Suprapubic skin (tissue), 4 donors: ENCODE results near the gene HIVEP2. TPM values are rescaled to one million over a fixed set of nuclear protein-coding genes. Genes with fewer than 3 reads are reported as not detected.

Experiments used
- DNase-seq, 2 donors: peaks; one replicate each; pipeline ENCODE4 v3.0.0-alpha.2; 2019; ENCODE audit warnings: low spot score in 2 of 2
- H3K27ac ChIP-seq: fragments of 200-600 bp; sonication (generic); one replicate; pipeline ENCODE4 v1.5.1; 2019
- H3K27me3 ChIP-seq: fragments of 200-600 bp; sonication (generic); one replicate; pipeline ENCODE4 v1.5.1; 2019
- H3K36me3 ChIP-seq: fragments of 200-600 bp; sonication (generic); one replicate; pipeline ENCODE4 v1.5.1; 2019
- H3K4me1 ChIP-seq: fragments of 200-600 bp; sonication (generic); one replicate; pipeline ENCODE4 v1.5.1; 2019
- H3K4me3 ChIP-seq: fragments of 200-600 bp; sonication (generic); one replicate; pipeline ENCODE4 v1.5.1; 2019; ENCODE audit warnings: mild to moderate bottlenecking
- H3K9me3 ChIP-seq: fragments of 200-600 bp; sonication (generic); one replicate; pipeline ENCODE4 v1.5.1; 2019
- CTCF ChIP-seq, 2 donors: fragments of 200-600 bp in 1 of 2; fragments of 450-650 bp in 1 of 2; sonication (generic) in 1 of 2; IDR thresholded peaks; one replicate each; pipeline ENCODE4 v1.5.1; 2016 to 2019; ENCODE audit warnings: antibody characterized with exemption in 2 of 2, mild to moderate bottlenecking in 1 of 2, moderate library complexity in 1 of 2
- EP300 ChIP-seq: sonication (generic); formaldehyde crosslinking; IDR thresholded peaks from one replicate; pipeline ENCODE4 v1.6.1; 2017; ENCODE audit warnings: antibody characterized with exemption
- POLR2A ChIP-seq, 2 donors: fragments of 450-650 bp; IDR thresholded peaks; one replicate each; pipeline ENCODE4 v1.6.1; 2017; ENCODE audit warnings: antibody characterized with exemption in 2 of 2, mild to moderate bottlenecking in 2 of 2, moderate library complexity in 2 of 2
- POLR2AphosphoS5 ChIP-seq, 3 donors: sonication (generic); formaldehyde crosslinking; IDR thresholded peaks; one replicate each; pipeline ENCODE4 v1.6.1; 2017; ENCODE audit warnings: antibody characterized with exemption in 3 of 3
- WGBS: methylation state at CpG from one replicate; pipeline ENCODE4 v1.1.5; 2018; 5-methylcytosine and 5-hydroxymethylcytosine counted together
- total RNA-seq, 4 donors: library from RNA; depleted of rRNA; stranded (reverse); fragments of >200 nt; gene quantifications; one replicate each; pipeline ENCODE4 v1.1.0, GENCODE V29; 2016

HIVEP2 gene
- total RNA-seq, 4 donors from 2014 or later: 23.6 to 31.3 (median 25.6) TPM

- TF ChIP-seq POLR2AphosphoS5 (IDR thresholded peaks at IDR 0.05) (no peak), EP300 (no peak), CTCF (IDR thresholded peaks at IDR 0.05) (no peak)
- Histone ChIP-seq H3K4me3 (peak overlapping the region; percentile 35), H3K9me3 (no peaks in the 10 kb centered on the region), H3K27ac (peak overlapping the region; percentile 14), H3K4me1 (peaks cover 49% of the 10 kb centered on the region), H3K36me3 (no peaks in the 10 kb centered on the region), H3K27me3 (no peaks in the 10 kb centered on the region)
- 19% methylated on average over 8 of the region's 8 CpGs for WGBS
- no peak for DNase-seq
These were observed 125.2 kb downstream of the HIVEP2 start for GRCh38 chr6:142819603-142820337.

- no peak for DNase-seq
- no peak overlapping the region for H3K4me3 ChIP-seq
- TF ChIP-seq EP300: no peak
- TF ChIP-seq POLR2A (IDR thresholded peaks at IDR 0.05): no peak
- H3K27me3 ChIP-seq: no peaks in the 10 kb centered on the region
- H3K27ac ChIP-seq: no peak overlapping the region
- no peaks in the 10 kb centered on the region for H3K9me3 ChIP-seq
- peaks cover 19% of the 10 kb centered on the region for H3K4me1 ChIP-seq
- no peaks in the 10 kb centered on the region for H3K36me3 ChIP-seq
- WGBS: 93% methylated on average over 4 of the region's 4 CpGs
These were observed 128.5 kb downstream of the HIVEP2 start for GRCh38 chr6:142816486-142816885.

GRCh38 chr6:142816031-142816430 is 128.9 kb downstream of the HIVEP2 start:
- Histone ChIP-seq H3K27ac (no peak overlapping the region), H3K27me3 (no peaks in the 10 kb centered on the region), H3K4me3 (no peak overlapping the region), H3K9me3 (no peaks in the 10 kb centered on the region), H3K36me3 (no peaks in the 10 kb centered on the region), H3K4me1 (peaks cover 15% of the 10 kb centered on the region)
- no peak for TF ChIP-seq POLR2A (IDR thresholded peaks at IDR 0.05)
- no peak for TF ChIP-seq POLR2AphosphoS5 (IDR thresholded peaks at IDR 0.05)
- no peak for DNase-seq
- 23% methylated on average over 2 of the region's 2 CpGs for WGBS

- Histone ChIP-seq H3K4me1 (no peaks in the 10 kb centered on the region), H3K36me3 (no peaks in the 10 kb centered on the region), H3K27me3 (no peaks in the 10 kb centered on the region), H3K9me3 (no peaks in the 10 kb centered on the region), H3K4me3 (no peak overlapping the region), H3K27ac (no peak overlapping the region)
- WGBS: 96% methylated on average over 6 of the region's 6 CpGs
- TF ChIP-seq POLR2A (IDR thresholded peaks at IDR 0.05) (no peak), CTCF (IDR thresholded peaks at IDR 0.05) (no peak), POLR2AphosphoS5 (IDR thresholded peaks at IDR 0.05) (no peak), EP300 (no peak)
- no peak for DNase-seq
These were observed 133.1 kb downstream of the HIVEP2 start for GRCh38 chr6:142811923-142812322.

GRCh38 chr6:142810952-142811514 is 133.9 kb downstream of the HIVEP2 start:
- H3K36me3 ChIP-seq: no peaks in the 10 kb centered on the region
- H3K4me1 ChIP-seq: no peaks in the 10 kb centered on the region
- WGBS: 59% methylated on average over 6 of the region's 6 CpGs
- no peaks in the 10 kb centered on the region for H3K27me3 ChIP-seq
- no peak overlapping the region for H3K27ac ChIP-seq
- no peaks in the 10 kb centered on the region for H3K9me3 ChIP-seq
- DNase-seq: no peak
- H3K4me3 ChIP-seq: no peak overlapping the region
- TF ChIP-seq POLR2A (IDR thresholded peaks at IDR 0.05): no peak
- no peak for TF ChIP-seq CTCF (IDR thresholded peaks at IDR 0.05)
- no peak for TF ChIP-seq EP300
- TF ChIP-seq POLR2AphosphoS5 (IDR thresholded peaks at IDR 0.05): no peak

GRCh38 chr6:142809947-142810346 is 135.0 kb downstream of the HIVEP2 start:
- no peaks in the 10 kb centered on the region for H3K9me3 ChIP-seq
- H3K27me3 ChIP-seq: no peaks in the 10 kb centered on the region
- H3K4me3 ChIP-seq: no peak overlapping the region
- 96% methylated on average over 2 of the region's 2 CpGs for WGBS
- H3K27ac ChIP-seq: no peak overlapping the region
- no peak for TF ChIP-seq POLR2AphosphoS5 (IDR thresholded peaks at IDR 0.05)
- TF ChIP-seq CTCF (IDR thresholded peaks at IDR 0.05): no peak
- TF ChIP-seq EP300: no peak
- TF ChIP-seq POLR2A (IDR thresholded peaks at IDR 0.05): no peak
- H3K4me1 ChIP-seq: no peaks in the 10 kb centered on the region
- DNase-seq: no peak
- H3K36me3 ChIP-seq: no peaks in the 10 kb centered on the region
